ENCODE data around the gene KIAA1958.

- TF ChIP-seq CTCF (conservative IDR thresholded peaks at IDR 0.05; ENCODE audit: low read length) (no peak), EZH2phosphoT487 (IDR thresholded peaks at IDR 0.05; ENCODE audit: borderline replicate concordance) (no peak)
Measured at GRCh38 chr9:112620388-112620787, 133.8 kb downstream of the KIAA1958 start.
